OCI-LY3 (cell line): ENCODE data around the gene MIDN.
"Not testable (repeated sequence)": the region's sequence is repeated elsewhere in the genome, so short reads cannot be mapped to it uniquely, and the experiment has no call there.

Experiments
- H2AFZ ChIP-seq: fragments of 200-600, 300-600 bp; shearing (Covaris generic); 2 replicates; pipeline ENCODE4 v1.6.0; 2014; ENCODE audit warnings: antibody characterized with exemption, low read depth, low read length
- H3K27ac ChIP-seq: fragments of 200-600, 300-600 bp; sonication (generic); 2 replicates; pipeline ENCODE4 v1.5.1; 2014; ENCODE audit warnings: mild to moderate bottlenecking, low read length, moderate library complexity, mixed read lengths
- H3K27me3 ChIP-seq: fragments of 200-600, 300-600 bp; sonication (generic); 2 replicates; pipeline ENCODE4 v1.6.1; 2014; ENCODE audit warnings: low read depth, low read length, mixed read lengths
- H3K36me3 ChIP-seq: fragments of 200-600, 300-600 bp; sonication (generic); replicated peaks from 2 replicates; pipeline ENCODE3; 2014; ENCODE audit warnings: low read depth, low read length, mixed read lengths
- H3K4me1 ChIP-seq: fragments of 300-600, 200-600 bp; sonication (generic); 2 replicates; pipeline ENCODE4 v1.6.1; 2014; ENCODE audit warnings: low read length, mixed read lengths
- H3K4me2 ChIP-seq: fragments of 200-600, 300-600 bp; sonication (generic); 2 replicates; pipeline ENCODE4 v1.6.1; 2014; ENCODE audit warnings: low read length, mixed read lengths
- H3K4me3 ChIP-seq: fragments of 300-600, 200-600 bp; sonication (generic); 2 replicates; pipeline ENCODE4 v1.5.1; 2014; ENCODE audit warnings: antibody characterized with exemption, mild to moderate bottlenecking, low read length, moderate library complexity
- H3K79me2 ChIP-seq: fragments of 300-600, 200-600 bp; shearing (Covaris generic); 2 replicates; pipeline ENCODE4 v1.6.1; 2014; ENCODE audit warnings: mild to moderate bottlenecking, low read length, mixed read lengths
- H3K9ac ChIP-seq: fragments of 300-600, 200-600 bp; shearing (Covaris generic); 2 replicates; pipeline ENCODE4 v1.6.0; 2014; ENCODE audit warnings: mild to moderate bottlenecking, low read length, moderate library complexity
- H3K9me3 ChIP-seq: fragments of 200-600, 300-600 bp; shearing (Covaris generic); 2 replicates; pipeline ENCODE4 v1.6.1; 2014; ENCODE audit warnings: low read length, mixed read lengths; ENCODE audit not compliant: insufficient read depth
- H4K20me1 ChIP-seq: fragments of 200-600, 300-600 bp; sonication (generic); 2 replicates; pipeline ENCODE4 v1.6.1; 2016; ENCODE audit warnings: low read length, mixed read lengths; ENCODE audit not compliant: insufficient read depth
- CTCF ChIP-seq: fragments of 200-600, 300-600 bp; sonication (generic); IDR thresholded peaks from 2 replicates; pipeline ENCODE4 v1.5.1; 2014; ENCODE audit warnings: antibody characterized with exemption, low read length, low read depth
- EZH2phosphoT487 ChIP-seq: fragments of 200-600 bp; shearing (Covaris generic); IDR thresholded peaks from 2 replicates; pipeline ENCODE4 v1.6.1; 2018; ENCODE audit warnings: antibody characterized with exemption, mixed run types, low read depth

MIDN gene

GRCh38 chr19:1302533-1303239, 54.3 kb downstream of the MIDN start:
- TF ChIP-seq CTCF = no peak
- no peak for TF ChIP-seq EZH2phosphoT487
- no peaks in the 10 kb centered on the region for H3K79me2 ChIP-seq
- no peaks in the 10 kb centered on the region for H3K9me3 ChIP-seq
- H2AFZ ChIP-seq = peak overlapping the region; percentile 60; the same call in 1 of the 2 replicates
- H3K9ac ChIP-seq = no peak overlapping the region
- H3K4me3 ChIP-seq = no peak overlapping the region
- no peaks in the 10 kb centered on the region for H3K36me3 ChIP-seq
- H3K27ac ChIP-seq = no peak overlapping the region
- no peaks in the 10 kb centered on the region for H3K27me3 ChIP-seq
- no peaks in the 10 kb centered on the region for H4K20me1 ChIP-seq
- no peaks in the 10 kb centered on the region for H3K4me1 ChIP-seq
- no peak overlapping the region for H3K4me2 ChIP-seq

DNA sequence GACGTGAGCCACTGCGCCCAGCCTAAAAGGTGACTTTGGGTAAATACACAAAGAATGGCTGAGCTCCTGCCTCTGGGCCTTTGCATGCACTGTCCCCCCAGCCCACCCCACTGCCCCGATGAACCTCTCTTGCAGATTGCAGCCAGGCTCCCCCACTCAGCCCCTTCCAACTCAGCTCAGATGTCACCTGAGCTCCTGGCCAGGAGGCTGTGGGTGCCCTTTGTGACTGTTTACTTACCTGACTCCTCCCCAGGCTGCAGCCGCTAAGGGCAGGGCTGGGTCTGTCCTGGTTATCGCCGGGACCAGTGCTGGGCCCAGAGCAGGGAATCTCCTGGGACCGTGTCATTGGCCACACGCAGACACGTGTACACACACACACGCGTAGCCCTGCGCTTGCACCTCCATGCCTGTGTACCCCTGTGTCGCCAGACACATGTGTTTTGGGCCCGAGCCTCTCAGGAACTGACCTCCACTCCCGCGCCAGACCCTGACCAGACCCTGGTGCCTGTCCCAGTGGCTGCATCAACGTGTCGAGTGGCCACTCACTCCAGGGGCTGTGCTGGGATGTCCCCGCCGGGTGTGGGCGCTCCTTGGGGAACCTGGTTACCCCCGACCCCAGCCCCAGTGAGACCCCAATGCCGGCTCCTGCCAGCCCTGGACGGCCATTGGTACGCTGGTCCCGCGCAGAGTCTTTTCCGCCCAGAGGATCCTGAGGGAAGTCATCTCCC, 56.0 kb downstream of the MIDN start:
- H3K4me3 ChIP-seq = no peak overlapping the region
- H3K4me2 ChIP-seq = no peak overlapping the region
- no peaks in the 10 kb centered on the region for H3K36me3 ChIP-seq
- H3K4me1 ChIP-seq = no peaks in the 10 kb centered on the region
- no peaks in the 10 kb centered on the region for H3K27me3 ChIP-seq
- no peaks in the 10 kb centered on the region for H3K9me3 ChIP-seq
- no peak overlapping the region for H3K9ac ChIP-seq
- no peak overlapping the region for H2AFZ ChIP-seq
- TF ChIP-seq EZH2phosphoT487 (no peak), CTCF (no peak)
- H3K79me2 ChIP-seq = no peaks in the 10 kb centered on the region
- H4K20me1 ChIP-seq = no peaks in the 10 kb centered on the region
- H3K27ac ChIP-seq = no peak overlapping the region

DNA sequence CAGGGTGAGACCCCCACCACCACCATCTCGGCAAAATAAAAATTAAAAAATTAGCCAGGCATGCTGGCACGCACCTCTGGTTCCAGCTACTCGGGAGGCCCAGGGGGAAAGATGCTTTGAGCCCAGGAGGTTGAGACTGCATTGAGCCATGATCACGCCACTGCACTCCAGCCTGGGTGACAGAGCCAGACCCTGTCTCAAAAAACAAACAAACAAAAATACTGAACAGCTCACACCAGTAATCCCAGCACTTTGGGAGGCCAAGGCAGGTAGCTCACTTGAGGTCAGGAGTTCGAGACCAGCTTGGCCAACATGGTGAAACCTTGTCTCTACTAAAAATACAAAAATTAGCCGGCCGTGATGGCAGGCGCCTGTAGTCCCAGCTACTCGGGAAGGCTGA, 57.0 kb downstream of the MIDN start:
- H3K27ac ChIP-seq, H3K79me2 ChIP-seq, H3K36me3 ChIP-seq, H3K9ac ChIP-seq, H3K9me3 ChIP-seq, H3K4me2 ChIP-seq, H3K27me3 ChIP-seq, H3K4me1 ChIP-seq, H4K20me1 ChIP-seq, H3K4me3 ChIP-seq, H2AFZ ChIP-seq: not testable (repeated sequence)

- Histone ChIP-seq H3K4me3 (no peak overlapping the region), H2AFZ (no peak overlapping the region), H3K9ac (no peak overlapping the region)
These were observed 58.9 kb downstream of the MIDN start for GRCh38 chr19:1307320-1307719.

More at GRCh38 chr19:1307320-1307719, 58.9 kb downstream of the MIDN start:
- Histone ChIP-seq H3K4me2 (no peak overlapping the region), H3K79me2 (no peaks in the 10 kb centered on the region), H3K36me3 (no peaks in the 10 kb centered on the region), H3K9me3 (no peaks in the 10 kb centered on the region), H3K4me1 (peaks cover 6% of the 10 kb centered on the region; the same call in 1 of the 2 replicates), H3K27me3 (no peaks in the 10 kb centered on the region), H4K20me1 (no peaks in the 10 kb centered on the region), H3K27ac (no peak overlapping the region)
- TF ChIP-seq EZH2phosphoT487 (no peak), CTCF (no peak)
